Stimulated activated naive CD8-positive, alpha-beta T cell treated with anti-CD3 and anti-CD28 coated beads, Interleukin-15, amount 100 ng/mL, for 72 hours (primary cell): ENCODE data around the gene PLIN1.

ENCODE experiments used
- ATAC-seq: fragments of 150-1000 bp; cut with Tn5 transposase; 2 replicates; pipeline ENCODE4 v1.10.0; 2021; ENCODE audit warnings: mild to moderate bottlenecking, moderate library complexity
- DNase-seq, 2 donors: peaks; one replicate each; pipeline ENCODE4 v3.0.0; 2021 to 2022
- H3K27ac Mint-ChIP-seq, 2 donors: one replicate each; pipeline ENCODE4 v1.8.0; 2022; ENCODE audit warnings: mild to moderate bottlenecking in 2 of 2, mixed read lengths in 2 of 2, moderate library complexity in 2 of 2
- H3K27me3 Mint-ChIP-seq: one replicate; pipeline ENCODE4 v1.8.0; 2022; ENCODE audit warnings: mixed read lengths
- H3K4me1 Mint-ChIP-seq: one replicate; pipeline ENCODE4 v1.8.0; 2022; ENCODE audit warnings: mild to moderate bottlenecking, mixed read lengths
- H3K4me3 Mint-ChIP-seq, 2 donors: one replicate each; pipeline ENCODE4 v1.8.0; 2022; ENCODE audit warnings: mild to moderate bottlenecking in 2 of 2, mixed read lengths in 2 of 2, moderate library complexity in 1 of 2
- H3K9me3 Mint-ChIP-seq, 2 donors: one replicate each; pipeline ENCODE4 v1.8.0; 2022; ENCODE audit warnings: mixed read lengths in 2 of 2

Gene PLIN1

GRCh38 chr15:89649013-89649625 lies 30.0 kb downstream of the PLIN1 start:
- Mint-ChIP-seq H3K4me1 (peaks cover 16% of the 10 kb centered on the region), H3K27me3 (peaks cover 32% of the 10 kb centered on the region), H3K4me3 (no peak overlapping the region), H3K9me3 (no peaks in the 10 kb centered on the region), H3K27ac (peak overlapping the region in 1 of 2 donors; percentile 67)
- peak; percentile 22 for ATAC-seq
- DNase-seq = no peak

- H3K4me1 Mint-ChIP-seq = peaks cover 12% of the 10 kb centered on the region
- peak; percentile 39 for ATAC-seq
- H3K9me3 Mint-ChIP-seq = no peaks in the 10 kb centered on the region
These were observed 30.8 kb downstream of the PLIN1 start for GRCh38 chr15:89648106-89649012.

GRCh38 chr15:89647191-89647851 lies 31.8 kb downstream of the PLIN1 start:
- H3K9me3 Mint-ChIP-seq = no peaks in the 10 kb centered on the region
- ATAC-seq (peak; percentile 64), DNase-seq (peak; percentile 62 to 74)
- H3K27ac Mint-ChIP-seq = no peak overlapping the region
- H3K4me1 Mint-ChIP-seq = peaks cover 8% of the 10 kb centered on the region
- no peak overlapping the region for H3K4me3 Mint-ChIP-seq
- peaks cover 14% of the 10 kb centered on the region for H3K27me3 Mint-ChIP-seq

More at GRCh38 chr15:89648106-89649012, 30.8 kb downstream of the PLIN1 start:
- no peak for DNase-seq
- H3K4me3 Mint-ChIP-seq = no peak overlapping the region
- H3K27ac Mint-ChIP-seq = no peak overlapping the region
- H3K27me3 Mint-ChIP-seq = peaks cover 24% of the 10 kb centered on the region

GRCh38 chr15:89646416-89647141 lies 32.6 kb downstream of the PLIN1 start:
- DNase-seq = no peak
- no peak overlapping the region for H3K4me3 Mint-ChIP-seq
- no peaks in the 10 kb centered on the region for H3K9me3 Mint-ChIP-seq
- peaks cover 8% of the 10 kb centered on the region for H3K4me1 Mint-ChIP-seq
- ATAC-seq = peak; percentile 8
- peak overlapping the region; percentile 16 to 54 for H3K27ac Mint-ChIP-seq
- H3K27me3 Mint-ChIP-seq = peaks cover 9% of the 10 kb centered on the region

- DNase-seq (no peak), ATAC-seq (no peak)
- H3K27ac Mint-ChIP-seq = no peak overlapping the region
- no peak overlapping the region for H3K4me3 Mint-ChIP-seq
- peaks cover 9% of the 10 kb centered on the region for H3K27me3 Mint-ChIP-seq
- H3K9me3 Mint-ChIP-seq = no peaks in the 10 kb centered on the region
- H3K4me1 Mint-ChIP-seq = peaks cover 8% of the 10 kb centered on the region
These were observed 33.5 kb downstream of the PLIN1 start for GRCh38 chr15:89645680-89646079.

GRCh38 chr15:89642106-89642505 lies 37.1 kb downstream of the PLIN1 start:
- Mint-ChIP-seq H3K4me1 (peaks cover 4% of the 10 kb centered on the region), H3K4me3 (no peak overlapping the region), H3K27ac (no peak overlapping the region), H3K27me3 (peaks cover 5% of the 10 kb centered on the region), H3K9me3 (no peaks in the 10 kb centered on the region)
- DNase-seq (no peak), ATAC-seq (no peak)

GRCh38 chr15:89641053-89641452 lies 38.1 kb downstream of the PLIN1 start:
- H3K27ac Mint-ChIP-seq = no peak overlapping the region
- no peak for ATAC-seq
- no peaks in the 10 kb centered on the region for H3K4me1 Mint-ChIP-seq

GRCh38 chr15:89640245-89640644 lies 38.9 kb downstream of the PLIN1 start:
- no peak overlapping the region for H3K27ac Mint-ChIP-seq
- H3K27me3 Mint-ChIP-seq = no peaks in the 10 kb centered on the region
- no peaks in the 10 kb centered on the region for H3K4me1 Mint-ChIP-seq
- peaks cover 0 to 5% of the 10 kb centered on the region in 2 donors for H3K9me3 Mint-ChIP-seq
- ATAC-seq = no peak
- DNase-seq = no peak
- H3K4me3 Mint-ChIP-seq = no peak overlapping the region

More at GRCh38 chr15:89641053-89641452, 38.1 kb downstream of the PLIN1 start:
- no peak overlapping the region for H3K4me3 Mint-ChIP-seq
- no peaks in the 10 kb centered on the region for H3K27me3 Mint-ChIP-seq
- DNase-seq = no peak
- H3K9me3 Mint-ChIP-seq = no peaks in the 10 kb centered on the region

GRCh38 chr15:89633585-89633984 lies 45.6 kb downstream of the PLIN1 start:
- ATAC-seq = no peak
- Mint-ChIP-seq H3K9me3 (peaks cover 0 to 16% of the 10 kb centered on the region in 2 donors), H3K27me3 (no peaks in the 10 kb centered on the region), H3K4me3 (no peak overlapping the region), H3K27ac (peak overlapping the region in 1 of 2 donors; percentile 92), H3K4me1 (peaks cover 6% of the 10 kb centered on the region)
- DNase-seq = no peak

- peak; percentile 3 for ATAC-seq
- peaks cover 6% of the 10 kb centered on the region for H3K4me1 Mint-ChIP-seq
- H3K9me3 Mint-ChIP-seq = peaks cover 0 to 16% of the 10 kb centered on the region in 2 donors
- DNase-seq = no peak
- no peak overlapping the region for H3K4me3 Mint-ChIP-seq
- H3K27me3 Mint-ChIP-seq = no peaks in the 10 kb centered on the region
- peak overlapping the region in 1 of 2 donors; percentile 33 for H3K27ac Mint-ChIP-seq
These were observed 46.4 kb downstream of the PLIN1 start for GRCh38 chr15:89632563-89633430.

- Mint-ChIP-seq H3K27me3 (no peaks in the 10 kb centered on the region), H3K27ac (no peak overlapping the region), H3K9me3 (peaks cover 0 to 16% of the 10 kb centered on the region in 2 donors), H3K4me1 (peaks cover 6% of the 10 kb centered on the region), H3K4me3 (no peak overlapping the region)
- ATAC-seq (peak; percentile 34), DNase-seq (no peak)
These were observed 47.3 kb downstream of the PLIN1 start for GRCh38 chr15:89631902-89632264.

- Mint-ChIP-seq H3K4me3 (no peak overlapping the region), H3K4me1 (peaks cover 6% of the 10 kb centered on the region), H3K27me3 (no peaks in the 10 kb centered on the region), H3K9me3 (peaks cover 0 to 16% of the 10 kb centered on the region in 2 donors), H3K27ac (peak overlapping the region in 1 of 2 donors; percentile 1)
- no peak for DNase-seq
- peak; percentile 27 for ATAC-seq
These were observed 47.9 kb downstream of the PLIN1 start for GRCh38 chr15:89630974-89631901.

- Mint-ChIP-seq H3K4me1 (peaks cover 6% of the 10 kb centered on the region), H3K4me3 (no peak overlapping the region), H3K27me3 (no peaks in the 10 kb centered on the region), H3K9me3 (peaks cover 0 to 11% of the 10 kb centered on the region in 2 donors), H3K27ac (no peak overlapping the region)
- DNase-seq (no peak), ATAC-seq (no peak)
These were observed 48.9 kb downstream of the PLIN1 start for GRCh38 chr15:89630260-89630659.
